OCI-LY1 (cell line): Measurements from ENCODE around the gene ROPN1L.

Experiments
- CTCF ChIP-seq: fragments of 200-600 bp; sonication (generic), shearing (Covaris generic); IDR thresholded peaks from 2 replicates; pipeline ENCODE4 v1.5.1; 2017; ENCODE audit warnings: mild to moderate bottlenecking, antibody characterized with exemption, low read length, moderate library complexity, mixed read lengths
- EZH2 ChIP-seq: fragments of 200-600 bp; sonication (generic), shearing (Covaris generic); IDR thresholded peaks from 2 replicates; pipeline ENCODE4 v1.8.0; 2017; ENCODE audit warnings: borderline replicate concordance, mixed run types, mild to moderate bottlenecking, antibody characterized with exemption, low read length, moderate library complexity, mixed read lengths

DNA sequence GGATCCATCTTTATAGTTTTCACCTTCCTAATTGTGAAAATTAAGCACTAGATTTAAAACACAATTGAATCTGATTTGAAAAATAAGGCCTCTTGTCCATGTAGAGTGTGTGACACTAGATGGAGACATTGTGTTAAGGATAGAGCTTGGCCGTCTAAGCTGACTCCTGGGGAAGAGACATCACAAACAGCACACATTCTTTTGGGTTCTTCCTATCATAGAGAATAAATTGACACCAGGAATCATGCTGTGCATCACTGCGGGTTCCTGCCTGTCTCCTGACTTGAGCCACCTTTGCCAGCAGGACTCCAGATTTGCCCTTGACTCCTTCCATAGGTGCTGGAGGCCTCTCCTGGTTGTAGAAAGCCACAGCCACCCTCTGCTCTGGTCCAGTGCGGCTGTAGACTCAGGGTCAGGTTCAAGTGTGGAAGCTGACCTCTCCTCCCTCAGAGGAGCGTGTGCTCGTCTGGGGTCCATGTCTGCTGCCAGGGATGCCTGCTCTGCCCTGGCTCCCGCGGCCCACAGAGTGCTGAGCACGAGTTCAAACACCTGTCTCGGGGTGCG lies 11.2 kb downstream of the ROPN1L start:
- TF ChIP-seq CTCF (peak; percentile 69), EZH2 (no peak)
